ENCODE results near the gene LUC7L3. TPM values are rescaled to one million over a fixed set of nuclear protein-coding genes. Genes with fewer than 3 reads are reported as not detected.

The LUC7L3 gene
- total and polyA plus RNA-seq, 2 of the 13 experiments (the other 11 are each of a cell fraction or from before 2014, with no cell fraction given), result 108 to 120 TPM

- peak; percentile 12 for FAIRE-seq
- ATAC-seq, result no peak
- H4K20me1 ChIP-seq (ENCODE audit: insufficient read depth, low read length), result peaks cover 68% of the 10 kb centered on the region
- no peak for DNase-seq (ENCODE audit: low spot score)
- in situ Hi-C loops (cut with HindIII; ENCODE audit: extremely low pct_ligation_motif_present, low pct_unique_long_range_greater_than_20kb) (no loop called here), intact Hi-C loops (cut with micrococcal nuclease; ENCODE audit: unreplicated experiment) (no loop called here)
- H2AFZ ChIP-seq (ENCODE audit: low read length), result no peak overlapping the region
- ChIA-PET CTCF (ENCODE audit: low intra/inter-chr PET ratio, low total read pairs) (no interaction called here), POLR2A (interaction anchor here (1.2 to 1.3 kb wide), 2 partner anchors 13 to 178 kb away, joined by 3 to 6 read pairs; partner anchors contain the start of gene ANKRD40)
- H3K9me3 ChIP-seq (ENCODE audit: low read length), result no peaks in the 10 kb centered on the region
- peaks cover 70% of the 10 kb centered on the region for H3K4me1 ChIP-seq (ENCODE audit: insufficient read depth, low read length)
- WGBS (ENCODE audit: low lambda C conversion rate), result 6% methylated on average over 7 of the region's 7 CpGs
- no peaks in the 10 kb centered on the region for H3K27me3 ChIP-seq (ENCODE audit: control insufficient read depth in 1 of 2, insufficient read depth in 2 of 2, low read length in 2 of 2)
- H3K4me3 ChIP-seq (replicated peaks in 1 of 3; ENCODE audit: insufficient read depth in 1 of 3, low read depth in 2 of 3, low read length in 3 of 3), result peak overlapping the region; percentile 82 to 96 (median 94); a peak in 5 of 6 replicates
- TF ChIP-seq KAT8 (CRISPR knock-in tag; IDR thresholded peaks at IDR 0.05), result 0 out of 2 replicates have a peak, but pooled peaks have one; percentile 25
- TF ChIP-seq DMAP1 (CRISPR knock-in tag; IDR thresholded peaks at IDR 0.05), result 0 out of 2 replicates have a peak, but pooled peaks have one; percentile 22
- TF ChIP-seq SAP130 (CRISPR knock-in tag; IDR thresholded peaks at IDR 0.05; ENCODE audit: low read depth), result peak; percentile 45
- 0 out of 2 replicates have a peak, but pooled peaks have one; percentile 22 for TF ChIP-seq THAP11 (CRISPR knock-in tag; IDR thresholded peaks at IDR 0.05)
- no peak for TF ChIP-seq TRIM24 (CRISPR knock-in tag; IDR thresholded peaks at IDR 0.05)
- no peak for TF ChIP-seq BRCA1 (CRISPR knock-in tag; IDR thresholded peaks at IDR 0.05)
- 0 out of 2 replicates have a peak, but pooled peaks have one; percentile 17 for TF ChIP-seq TFE3 (CRISPR knock-in tag; IDR thresholded peaks at IDR 0.05)
- 0 out of 2 replicates have a peak, but pooled peaks have one; percentile 23 for TF ChIP-seq ZNF547 (CRISPR knock-in tag; IDR thresholded peaks at IDR 0.05)
- TF ChIP-seq SIN3A (IDR thresholded peaks at IDR 0.05; ENCODE audit: borderline replicate concordance, low read depth, low read length), result peak; percentile 64; the same call in 1 of the 2 replicates
- peak; percentile 33; the same call in 1 of the 2 replicates for TF ChIP-seq CREM (IDR thresholded peaks at IDR 0.05)
- TF ChIP-seq CREM (CRISPR knock-in tag; IDR thresholded peaks at IDR 0.05), result no peak
- TF ChIP-seq NR2C2 (CRISPR knock-in tag; IDR thresholded peaks at IDR 0.05; ENCODE audit: borderline replicate concordance), result peak; percentile 89
- TF ChIP-seq ZNF788 (CRISPR knock-in tag; IDR thresholded peaks at IDR 0.05; ENCODE audit: borderline replicate concordance), result no peak
- TF ChIP-seq ISX (CRISPR knock-in tag; conservative IDR thresholded peaks at IDR 0.05), result no peak
- peak; percentile 7; the same call in 1 of the 2 replicates for TF ChIP-seq GABPA (IDR thresholded peaks at IDR 0.05; ENCODE audit: low read depth, low read length)
- TF ChIP-seq GABPA (CRISPR knock-in tag; IDR thresholded peaks at IDR 0.05; ENCODE audit: low read depth), result peak; percentile 83
- no TSS peak for BruUV-seq (replicated peaks)
- H3K4me2 ChIP-seq (ENCODE audit: low read depth, low read length), result peak overlapping the region; percentile 95
- peak overlapping the region; percentile 95 for H3K27ac ChIP-seq (ENCODE audit: extremely low read length, insufficient read depth, low read length)
- H3K36me3 ChIP-seq (replicated peaks in 1 of 2; ENCODE audit: control insufficient read depth in 1 of 2, insufficient read depth in 2 of 2, low read length in 2 of 2), result peaks cover 1 to 6% of the 10 kb centered on the region in 2 experiments; a peak in 1 of 5 replicates
- H3K79me2 ChIP-seq (ENCODE audit: insufficient read depth, low read length), result peaks cover 69% of the 10 kb centered on the region
- peak overlapping the region; percentile 97 for H3K9ac ChIP-seq (ENCODE audit: insufficient read depth, low read depth, low read length)
These were observed 2.0 kb downstream of the LUC7L3 start for GRCh38 chr17:50721194-50722010.
